Measurements from ENCODE around the gene ICOS. TPM values are rescaled to one million over a fixed set of nuclear protein-coding genes. Genes with fewer than 3 reads are reported as not detected.
"Not testable (repeated sequence)": the region's sequence is repeated elsewhere in the genome, so short reads cannot be mapped to it uniquely, and the experiment has no call there.

ICOS gene
- total and polyA plus RNA-seq, 11 donors, result 0.04 to 0.85 (median 0.27) TPM; not detected in 8

DNA sequence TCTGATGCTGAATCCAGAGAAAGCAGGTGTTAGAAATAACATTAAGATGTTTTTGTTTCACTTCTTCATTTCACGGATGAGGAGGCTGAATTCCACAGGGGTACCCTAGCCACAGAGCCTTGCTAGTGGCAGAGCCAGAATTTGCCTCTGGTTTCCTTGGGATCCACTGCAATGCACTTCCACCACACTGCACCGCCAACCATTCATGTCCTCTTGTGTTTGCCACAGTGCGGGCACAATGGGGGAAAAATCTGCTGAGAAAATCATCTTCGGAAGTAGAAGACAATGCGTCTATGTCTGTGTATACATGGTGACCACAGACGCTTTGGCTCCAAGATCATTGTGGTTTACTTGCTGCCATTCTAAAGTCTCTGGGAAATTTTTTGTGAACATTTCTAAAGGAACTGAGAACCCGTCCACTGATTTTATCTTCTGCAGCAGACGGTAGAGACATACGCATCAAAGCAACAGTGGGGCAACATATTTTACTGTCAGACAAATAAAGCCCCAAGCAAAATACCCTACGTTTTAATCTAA is 14.9 kb downstream of the ICOS start:
- WGBS, 4 donors, result 72 to 82% (median 78%) methylated on average over 10 of the region's 10 CpGs
- DNase-seq, result no peak
- intact Hi-C loops (cut with DNase I), result no loop called here
- TF ChIP-seq CTCF (IDR thresholded peaks at IDR 0.05), result no peak
- no peak for TF ChIP-seq POLR2A (IDR thresholded peaks at IDR 0.05)
- H3K27ac ChIP-seq, result no peak overlapping the region
- H3K4me3 ChIP-seq, result no peak overlapping the region
- H3K36me3 ChIP-seq, result no peaks in the 10 kb centered on the region
- no peak for ATAC-seq
- no peaks in the 10 kb centered on the region for H3K4me1 ChIP-seq
- H3K9me3 ChIP-seq, result no peaks in the 10 kb centered on the region
- H3K27me3 ChIP-seq, result no peaks in the 10 kb centered on the region

- Histone ChIP-seq H3K4me1 (no peaks in the 10 kb centered on the region), H3K27me3 (no peaks in the 10 kb centered on the region), H3K36me3 (no peaks in the 10 kb centered on the region), H3K4me3 (no peak overlapping the region), H3K27ac (no peak overlapping the region), H3K9me3 (no peaks in the 10 kb centered on the region)
- DNase-seq (no peak), ATAC-seq (no peak)
- 71 to 84% (median 81%) methylated on average over 4 of the region's 4 CpGs for WGBS, 4 donors
- TF ChIP-seq POLR2A (IDR thresholded peaks at IDR 0.05), result no peak
- intact Hi-C loops (cut with DNase I), result no loop called here
Observed at GRCh38 chr2:203959265-203959664, 22.7 kb downstream of the ICOS start.

DNA sequence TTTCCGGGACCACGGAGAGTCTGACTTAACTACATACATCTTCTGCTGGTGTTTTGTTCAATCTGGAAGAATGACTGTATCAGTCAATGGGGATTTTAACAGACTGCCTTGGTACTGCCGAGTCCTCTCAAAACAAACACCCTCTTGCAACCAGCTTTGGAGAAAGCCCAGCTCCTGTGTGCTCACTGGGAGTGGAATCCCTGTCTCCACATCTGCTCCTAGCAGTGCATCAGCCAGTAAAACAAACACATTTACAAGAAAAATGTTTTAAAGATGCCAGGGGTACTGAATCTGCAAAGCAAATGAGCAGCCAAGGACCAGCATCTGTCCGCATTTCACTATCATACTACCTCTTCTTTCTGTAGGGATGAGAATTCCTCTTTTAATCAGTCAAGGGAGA is 23.1 kb downstream of the ICOS start:
- H3K27me3 ChIP-seq, result no peaks in the 10 kb centered on the region
- H3K4me3 ChIP-seq, result no peak overlapping the region
- DNase-seq (no peak), ATAC-seq (no peak)
- intact Hi-C loops (cut with DNase I), result no loop called here
- H3K27ac ChIP-seq, result no peak overlapping the region
- WGBS, 4 donors, result 75 to 89% (median 84%) methylated on average over 4 of the region's 4 CpGs
- TF ChIP-seq CTCF (IDR thresholded peaks at IDR 0.05) (no peak), POLR2A (IDR thresholded peaks at IDR 0.05) (no peak)
- no peaks in the 10 kb centered on the region for H3K36me3 ChIP-seq
- no peaks in the 10 kb centered on the region for H3K9me3 ChIP-seq
- no peaks in the 10 kb centered on the region for H3K4me1 ChIP-seq

- H3K36me3 ChIP-seq, result no peaks in the 10 kb centered on the region
Observed at GRCh38 chr2:203960811-203961210, 24.2 kb downstream of the ICOS start.

GRCh38 chr2:203965190-203965589 is 28.6 kb downstream of the ICOS start:
- H3K4me1 ChIP-seq; DNase-seq; H3K27ac ChIP-seq; ATAC-seq; H3K9me3 ChIP-seq; H3K36me3 ChIP-seq; H3K4me3 ChIP-seq; H3K27me3 ChIP-seq; intact Hi-C loops (cut with DNase I): not testable (repeated sequence)
- 69 to 88% (median 79%) methylated on average over 7 of the region's 7 CpGs for WGBS, 4 donors

More at GRCh38 chr2:203960811-203961210, 24.2 kb downstream of the ICOS start:
- intact Hi-C loops (cut with DNase I), result no loop called here
- no peak overlapping the region for H3K27ac ChIP-seq
- DNase-seq, result no peak
- no peak for ATAC-seq
- H3K4me1 ChIP-seq, result no peaks in the 10 kb centered on the region
- H3K9me3 ChIP-seq, result no peaks in the 10 kb centered on the region
- no peaks in the 10 kb centered on the region for H3K27me3 ChIP-seq
- TF ChIP-seq POLR2A (IDR thresholded peaks at IDR 0.05) (no peak), CTCF (IDR thresholded peaks at IDR 0.05) (no peak)
- 74 to 82% (median 77%) methylated on average over 2 of the region's 2 CpGs for WGBS, 4 donors
- H3K4me3 ChIP-seq, result no peak overlapping the region
